ENCODE data around the gene ECE1.

Gene ECE1

DNA sequence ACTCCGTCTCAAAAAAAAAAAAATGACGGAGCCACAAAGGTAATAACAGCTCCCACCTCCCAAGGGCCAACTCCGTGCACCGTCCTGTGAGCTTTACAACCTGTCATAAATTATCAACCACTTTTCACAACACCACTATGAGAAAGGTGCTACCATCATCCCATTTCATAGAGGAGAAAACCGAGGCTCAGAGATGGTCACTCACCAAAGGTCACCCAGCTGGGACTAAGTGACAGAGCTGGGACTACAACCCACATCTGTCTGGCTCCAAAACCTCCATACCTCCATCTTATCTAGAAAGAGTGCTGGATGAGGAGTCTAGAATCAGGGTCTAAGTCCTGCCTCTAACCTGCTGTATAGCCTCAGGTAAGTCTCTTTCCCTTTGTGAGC is 43.6 kb upstream of the ECE1 start:
- H3K4me3 ChIP-seq (ENCODE audit: low read length) = peak overlapping the region; percentile 68
- H3K9me3 ChIP-seq (replicated peaks; ENCODE audit: low read length) = no peaks in the 10 kb centered on the region
- H3K36me3 ChIP-seq (ENCODE audit: insufficient read depth, low read length) = no peaks in the 10 kb centered on the region
- peak overlapping the region; percentile 91 for H3K4me2 ChIP-seq (ENCODE audit: low read length)
- peaks cover 42% of the 10 kb centered on the region for H3K4me1 ChIP-seq (ENCODE audit: control insufficient read depth, insufficient read depth, low read length)
- H3K27me3 ChIP-seq (ENCODE audit: control insufficient read depth, insufficient read depth, low read length) = no peaks in the 10 kb centered on the region
- H3K9ac ChIP-seq (ENCODE audit: low read depth, low read length) = peak overlapping the region; percentile 78

GRCh38 chr1:21332554-21333311 is 42.5 kb upstream of the ECE1 start:
- H3K9me3 ChIP-seq (replicated peaks; ENCODE audit: low read length) = no peaks in the 10 kb centered on the region
- no peaks in the 10 kb centered on the region for H3K36me3 ChIP-seq (ENCODE audit: insufficient read depth, low read length)
- no peak overlapping the region for H3K9ac ChIP-seq (ENCODE audit: low read depth, low read length)
- peaks cover 31% of the 10 kb centered on the region for H3K4me1 ChIP-seq (ENCODE audit: control insufficient read depth, insufficient read depth, low read length)
- no peak overlapping the region for H3K4me2 ChIP-seq (ENCODE audit: low read length)
- H3K4me3 ChIP-seq (ENCODE audit: low read length) = no peak overlapping the region
- H3K27me3 ChIP-seq (ENCODE audit: control insufficient read depth, insufficient read depth, low read length) = no peaks in the 10 kb centered on the region

DNA sequence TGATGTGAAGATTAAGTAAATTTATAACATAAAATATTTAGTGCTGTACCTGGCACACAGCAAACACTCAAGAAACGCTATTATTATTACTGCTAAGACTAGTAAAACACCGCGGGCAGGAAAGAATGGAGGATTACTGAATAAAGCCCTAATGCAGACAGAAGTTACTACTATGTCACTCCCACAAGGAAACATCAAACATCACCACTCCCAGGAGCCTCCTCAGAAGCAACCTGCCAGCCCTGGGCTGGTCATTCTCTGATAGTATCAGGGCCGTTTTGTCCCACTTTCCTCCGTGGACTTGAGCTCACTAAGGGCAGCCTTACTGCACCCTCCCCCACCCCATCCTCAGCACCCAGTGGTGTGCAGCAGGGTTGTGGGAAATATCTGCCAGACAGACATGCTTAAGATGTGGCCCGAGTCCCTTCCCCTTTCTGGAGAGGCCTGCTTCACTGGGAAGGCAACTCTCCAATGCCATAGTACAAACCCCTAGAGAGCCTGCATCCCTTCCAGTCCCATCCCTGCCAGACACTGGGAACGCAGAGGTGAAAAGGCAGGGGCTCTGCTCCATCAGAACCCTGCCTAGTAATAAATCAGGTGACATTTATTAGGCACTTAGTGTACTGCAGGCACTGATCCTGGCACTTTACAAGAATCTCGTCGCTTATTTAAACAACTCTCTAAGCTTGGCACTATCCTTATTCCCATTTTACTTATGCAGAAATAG is 41.7 kb upstream of the ECE1 start:
- Histone ChIP-seq H3K36me3 (ENCODE audit: insufficient read depth, low read length) (no peaks in the 10 kb centered on the region), H3K4me1 (ENCODE audit: control insufficient read depth, insufficient read depth, low read length) (peaks cover 23% of the 10 kb centered on the region), H3K9me3 (replicated peaks; ENCODE audit: low read length) (no peaks in the 10 kb centered on the region)

GRCh38 chr1:21330544-21330943 is 40.3 kb upstream of the ECE1 start:
- H3K4me2 ChIP-seq (ENCODE audit: low read length) = no peak overlapping the region
- H3K9ac ChIP-seq (ENCODE audit: low read depth, low read length) = no peak overlapping the region
- no peaks in the 10 kb centered on the region for H3K9me3 ChIP-seq (replicated peaks; ENCODE audit: low read length)
- H3K27me3 ChIP-seq (ENCODE audit: control insufficient read depth, insufficient read depth, low read length) = no peaks in the 10 kb centered on the region
- no peak overlapping the region for H3K4me3 ChIP-seq (ENCODE audit: low read length)
- H3K4me1 ChIP-seq (ENCODE audit: control insufficient read depth, insufficient read depth, low read length) = peaks cover 30% of the 10 kb centered on the region
- H3K36me3 ChIP-seq (ENCODE audit: insufficient read depth, low read length) = no peaks in the 10 kb centered on the region

More for the DNA sequence above, 41.7 kb upstream of the ECE1 start:
- no peak overlapping the region for H3K4me3 ChIP-seq (ENCODE audit: low read length)
- no peak overlapping the region for H3K9ac ChIP-seq (ENCODE audit: low read depth, low read length)
- no peaks in the 10 kb centered on the region for H3K27me3 ChIP-seq (ENCODE audit: control insufficient read depth, insufficient read depth, low read length)
- H3K4me2 ChIP-seq (ENCODE audit: low read length) = no peak overlapping the region

GRCh38 chr1:21329209-21329844 is 39.1 kb upstream of the ECE1 start:
- Histone ChIP-seq H3K9ac (ENCODE audit: low read depth, low read length) (no peak overlapping the region), H3K27me3 (ENCODE audit: control insufficient read depth, insufficient read depth, low read length) (no peaks in the 10 kb centered on the region), H3K4me1 (ENCODE audit: control insufficient read depth, insufficient read depth, low read length) (peaks cover 30% of the 10 kb centered on the region), H3K4me3 (ENCODE audit: low read length) (no peak overlapping the region), H3K9me3 (replicated peaks; ENCODE audit: low read length) (no peaks in the 10 kb centered on the region), H3K4me2 (ENCODE audit: low read length) (no peak overlapping the region), H3K36me3 (ENCODE audit: insufficient read depth, low read length) (no peaks in the 10 kb centered on the region)

GRCh38 chr1:21327566-21328323 is 37.5 kb upstream of the ECE1 start:
- Histone ChIP-seq H3K4me3 (ENCODE audit: low read length) (no peak overlapping the region), H3K9me3 (replicated peaks; ENCODE audit: low read length) (no peaks in the 10 kb centered on the region), H3K36me3 (ENCODE audit: insufficient read depth, low read length) (no peaks in the 10 kb centered on the region), H3K27me3 (ENCODE audit: control insufficient read depth, insufficient read depth, low read length) (no peaks in the 10 kb centered on the region), H3K4me1 (ENCODE audit: control insufficient read depth, insufficient read depth, low read length) (peaks cover 39% of the 10 kb centered on the region), H3K4me2 (ENCODE audit: low read length) (no peak overlapping the region), H3K9ac (ENCODE audit: low read depth, low read length) (no peak overlapping the region)

DNA sequence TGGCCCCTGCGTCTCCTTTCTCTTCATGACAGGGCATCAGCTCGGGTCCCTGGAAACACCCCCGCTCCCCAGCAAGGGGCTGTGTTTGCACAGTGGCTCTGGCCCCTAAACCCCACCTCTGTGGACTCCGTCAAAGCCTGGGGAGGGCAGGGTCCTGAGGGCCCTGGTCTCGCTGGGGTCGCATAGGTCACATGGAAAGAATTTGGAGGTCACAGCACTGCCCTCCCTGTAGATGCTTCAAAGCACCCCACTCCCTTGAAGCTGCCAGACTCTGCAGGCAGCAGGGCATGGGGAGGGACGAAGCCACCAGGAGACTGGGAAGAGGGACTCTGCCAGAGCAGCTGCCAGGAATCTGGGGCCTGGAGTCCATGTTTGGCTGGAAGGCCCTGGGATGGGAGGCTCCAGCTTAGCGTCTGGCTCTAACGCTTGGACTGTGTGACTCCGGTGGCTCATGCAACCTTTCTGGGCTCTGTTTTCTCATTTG is 36.6 kb upstream of the ECE1 start:
- Histone ChIP-seq H3K36me3 (ENCODE audit: insufficient read depth, low read length) (no peaks in the 10 kb centered on the region), H3K4me1 (ENCODE audit: control insufficient read depth, insufficient read depth, low read length) (peaks cover 48% of the 10 kb centered on the region), H3K4me3 (ENCODE audit: low read length) (no peak overlapping the region), H3K9me3 (replicated peaks; ENCODE audit: low read length) (no peaks in the 10 kb centered on the region), H3K9ac (ENCODE audit: low read depth, low read length) (no peak overlapping the region), H3K4me2 (ENCODE audit: low read length) (no peak overlapping the region), H3K27me3 (ENCODE audit: control insufficient read depth, insufficient read depth, low read length) (no peaks in the 10 kb centered on the region)

- no peaks in the 10 kb centered on the region for H3K9me3 ChIP-seq (replicated peaks; ENCODE audit: low read length)
- H3K4me1 ChIP-seq (ENCODE audit: control insufficient read depth, insufficient read depth, low read length) = peaks cover 56% of the 10 kb centered on the region
- peak overlapping the region; percentile 72 for H3K4me2 ChIP-seq (ENCODE audit: low read length)
- H3K4me3 ChIP-seq (ENCODE audit: low read length) = no peak overlapping the region
- H3K36me3 ChIP-seq (ENCODE audit: insufficient read depth, low read length) = no peaks in the 10 kb centered on the region
- no peaks in the 10 kb centered on the region for H3K27me3 ChIP-seq (ENCODE audit: control insufficient read depth, insufficient read depth, low read length)
- H3K9ac ChIP-seq (ENCODE audit: low read depth, low read length) = no peak overlapping the region
These were observed 35.6 kb upstream of the ECE1 start for GRCh38 chr1:21325731-21326387.

DNA sequence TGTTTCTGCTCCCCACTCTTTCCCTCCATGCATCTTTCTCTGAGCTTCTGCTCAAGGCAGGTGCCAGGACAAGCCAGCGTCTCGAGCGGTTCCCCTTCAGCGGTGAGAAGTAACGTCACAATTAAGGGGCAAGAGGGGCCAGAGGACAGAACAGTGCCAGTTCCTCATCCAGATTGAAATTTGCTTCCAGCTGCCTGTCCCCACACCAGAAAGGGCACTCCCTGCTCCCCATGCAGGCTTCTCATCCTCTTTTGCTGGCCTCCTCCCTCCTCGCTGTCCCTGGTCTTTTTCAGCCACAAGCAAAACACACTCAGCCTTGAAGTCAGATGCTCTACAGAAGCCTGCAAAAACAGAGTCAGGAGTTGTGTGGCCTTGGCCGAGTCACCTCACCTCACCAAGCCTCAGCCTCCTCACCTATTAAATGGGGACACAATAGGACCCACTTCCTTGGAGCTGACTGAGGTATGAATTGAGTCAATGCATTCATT is 35.0 kb upstream of the ECE1 start:
- H3K4me1 ChIP-seq (ENCODE audit: control insufficient read depth, insufficient read depth, low read length) = peaks cover 56% of the 10 kb centered on the region
- H3K9ac ChIP-seq (ENCODE audit: low read depth, low read length) = peak overlapping the region; percentile 33
- no peaks in the 10 kb centered on the region for H3K9me3 ChIP-seq (replicated peaks; ENCODE audit: low read length)
- no peaks in the 10 kb centered on the region for H3K36me3 ChIP-seq (ENCODE audit: insufficient read depth, low read length)
- peak overlapping the region; percentile 37 for H3K4me3 ChIP-seq (ENCODE audit: low read length)
- H3K27me3 ChIP-seq (ENCODE audit: control insufficient read depth, insufficient read depth, low read length) = no peaks in the 10 kb centered on the region
- H3K4me2 ChIP-seq (ENCODE audit: low read length) = peak overlapping the region; percentile 72

DNA sequence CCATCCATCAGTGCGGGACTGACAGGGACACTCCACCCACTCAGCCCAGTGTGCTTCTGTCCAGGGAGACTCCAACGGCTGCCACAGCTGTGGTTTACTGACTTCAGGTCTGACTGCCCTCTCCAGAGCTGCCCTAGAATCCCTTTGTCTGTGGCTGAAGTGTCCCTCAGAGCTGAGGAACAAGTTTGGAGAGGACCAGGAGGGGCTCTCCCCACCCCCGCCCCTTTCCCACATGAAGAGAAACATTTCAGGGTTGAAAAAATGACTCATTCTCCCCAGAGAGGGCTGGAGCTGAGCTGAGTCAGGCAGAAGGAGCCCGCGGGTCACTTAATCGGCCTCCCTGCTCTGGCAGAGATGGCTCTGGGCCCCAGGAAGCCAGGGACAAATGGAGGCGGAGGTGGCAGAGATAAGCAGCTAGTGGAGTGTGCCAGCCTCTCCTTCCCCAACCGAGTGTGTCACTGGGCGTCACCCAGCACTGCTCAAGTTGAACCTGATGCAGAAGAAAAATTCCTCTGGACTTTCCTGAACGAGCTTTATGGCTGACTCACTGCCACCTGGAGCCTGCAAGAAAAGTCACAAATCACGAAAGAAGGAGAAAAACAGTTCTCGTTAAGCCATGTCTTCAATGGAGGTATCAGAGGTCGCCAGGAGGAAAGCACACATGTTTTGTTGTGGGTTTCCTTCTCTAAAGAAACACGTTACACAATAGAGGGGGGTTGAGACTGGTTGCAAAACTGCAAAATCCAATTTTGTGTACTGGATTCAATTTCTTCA is 34.3 kb upstream of the ECE1 start:
- peak overlapping the region; percentile 33 for H3K9ac ChIP-seq (ENCODE audit: low read depth, low read length)

More for the DNA sequence above, 34.3 kb upstream of the ECE1 start:
- Histone ChIP-seq H3K4me3 (ENCODE audit: low read length) (peak overlapping the region; percentile 37), H3K9me3 (replicated peaks; ENCODE audit: low read length) (no peaks in the 10 kb centered on the region), H3K27me3 (ENCODE audit: control insufficient read depth, insufficient read depth, low read length) (no peaks in the 10 kb centered on the region), H3K36me3 (ENCODE audit: insufficient read depth, low read length) (no peaks in the 10 kb centered on the region), H3K4me2 (ENCODE audit: low read length) (peak overlapping the region; percentile 72), H3K4me1 (ENCODE audit: control insufficient read depth, insufficient read depth, low read length) (peaks cover 62% of the 10 kb centered on the region)
